Neural progenitor cell (in vitro differentiated cells): ENCODE measurements around the gene ACBD6.

Source experiments
- EZH2 ChIP-seq: fragments of 200-600 bp; sonication (generic); IDR thresholded peaks from 2 replicates; pipeline ENCODE4 v1.6.1; 2017; ENCODE audit warnings: antibody characterized with exemption, mild to moderate bottlenecking, moderate library complexity
- EZH2phosphoT487 ChIP-seq: fragments of 200-600 bp; sonication (generic); IDR thresholded peaks from 2 replicates; pipeline ENCODE4 v1.6.1; 2017; ENCODE audit warnings: antibody characterized with exemption
- TF ChIP-seq, protein P1 (sequence below): fragments of 200-600 bp; sonication (generic); IDR thresholded peaks from 2 replicates; pipeline ENCODE4 v1.5.1; 2017; ENCODE audit warnings: antibody characterized with exemption, mild to moderate bottlenecking

DNA sequence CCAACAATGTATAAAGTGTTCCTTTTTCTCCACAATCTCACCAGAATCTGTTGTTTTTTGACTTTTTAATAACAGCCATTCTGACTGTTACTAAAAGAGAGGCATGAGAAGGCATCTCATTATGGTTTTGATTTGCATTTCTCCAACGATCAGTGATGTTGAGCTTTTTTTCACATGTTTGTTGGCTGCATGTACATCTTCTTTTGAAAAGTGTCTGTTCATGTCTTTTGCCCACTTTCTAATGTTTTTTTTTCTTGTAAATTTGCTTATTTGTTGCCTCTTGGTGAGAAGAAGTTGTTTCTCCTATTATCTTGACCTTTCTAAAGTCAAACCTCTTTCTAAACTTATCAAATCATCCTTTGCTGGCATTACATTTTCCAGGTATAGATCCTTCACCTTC, 80.8 kb downstream of the ACBD6 start:
- TF ChIP-seq, protein P1, sequence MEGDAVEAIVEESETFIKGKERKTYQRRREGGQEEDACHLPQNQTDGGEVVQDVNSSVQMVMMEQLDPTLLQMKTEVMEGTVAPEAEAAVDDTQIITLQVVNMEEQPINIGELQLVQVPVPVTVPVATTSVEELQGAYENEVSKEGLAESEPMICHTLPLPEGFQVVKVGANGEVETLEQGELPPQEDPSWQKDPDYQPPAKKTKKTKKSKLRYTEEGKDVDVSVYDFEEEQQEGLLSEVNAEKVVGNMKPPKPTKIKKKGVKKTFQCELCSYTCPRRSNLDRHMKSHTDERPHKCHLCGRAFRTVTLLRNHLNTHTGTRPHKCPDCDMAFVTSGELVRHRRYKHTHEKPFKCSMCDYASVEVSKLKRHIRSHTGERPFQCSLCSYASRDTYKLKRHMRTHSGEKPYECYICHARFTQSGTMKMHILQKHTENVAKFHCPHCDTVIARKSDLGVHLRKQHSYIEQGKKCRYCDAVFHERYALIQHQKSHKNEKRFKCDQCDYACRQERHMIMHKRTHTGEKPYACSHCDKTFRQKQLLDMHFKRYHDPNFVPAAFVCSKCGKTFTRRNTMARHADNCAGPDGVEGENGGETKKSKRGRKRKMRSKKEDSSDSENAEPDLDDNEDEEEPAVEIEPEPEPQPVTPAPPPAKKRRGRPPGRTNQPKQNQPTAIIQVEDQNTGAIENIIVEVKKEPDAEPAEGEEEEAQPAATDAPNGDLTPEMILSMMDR = no peak
- no peak for TF ChIP-seq EZH2
- TF ChIP-seq EZH2phosphoT487 = no peak
